ENCODE results near the gene COX19. TPM values are rescaled to one million over a fixed set of nuclear protein-coding genes. Genes with fewer than 3 reads are reported as not detected.

Gene COX19
- total and polyA plus RNA-seq, 2 of the 13 experiments (the other 11 are each of a cell fraction or from before 2014, with no cell fraction given) = 11.5 to 21.7 TPM

GRCh38 chr7:953547-954327, 21.6 kb downstream of the COX19 start (continued):
- TF ChIP-seq, protein P1, sequence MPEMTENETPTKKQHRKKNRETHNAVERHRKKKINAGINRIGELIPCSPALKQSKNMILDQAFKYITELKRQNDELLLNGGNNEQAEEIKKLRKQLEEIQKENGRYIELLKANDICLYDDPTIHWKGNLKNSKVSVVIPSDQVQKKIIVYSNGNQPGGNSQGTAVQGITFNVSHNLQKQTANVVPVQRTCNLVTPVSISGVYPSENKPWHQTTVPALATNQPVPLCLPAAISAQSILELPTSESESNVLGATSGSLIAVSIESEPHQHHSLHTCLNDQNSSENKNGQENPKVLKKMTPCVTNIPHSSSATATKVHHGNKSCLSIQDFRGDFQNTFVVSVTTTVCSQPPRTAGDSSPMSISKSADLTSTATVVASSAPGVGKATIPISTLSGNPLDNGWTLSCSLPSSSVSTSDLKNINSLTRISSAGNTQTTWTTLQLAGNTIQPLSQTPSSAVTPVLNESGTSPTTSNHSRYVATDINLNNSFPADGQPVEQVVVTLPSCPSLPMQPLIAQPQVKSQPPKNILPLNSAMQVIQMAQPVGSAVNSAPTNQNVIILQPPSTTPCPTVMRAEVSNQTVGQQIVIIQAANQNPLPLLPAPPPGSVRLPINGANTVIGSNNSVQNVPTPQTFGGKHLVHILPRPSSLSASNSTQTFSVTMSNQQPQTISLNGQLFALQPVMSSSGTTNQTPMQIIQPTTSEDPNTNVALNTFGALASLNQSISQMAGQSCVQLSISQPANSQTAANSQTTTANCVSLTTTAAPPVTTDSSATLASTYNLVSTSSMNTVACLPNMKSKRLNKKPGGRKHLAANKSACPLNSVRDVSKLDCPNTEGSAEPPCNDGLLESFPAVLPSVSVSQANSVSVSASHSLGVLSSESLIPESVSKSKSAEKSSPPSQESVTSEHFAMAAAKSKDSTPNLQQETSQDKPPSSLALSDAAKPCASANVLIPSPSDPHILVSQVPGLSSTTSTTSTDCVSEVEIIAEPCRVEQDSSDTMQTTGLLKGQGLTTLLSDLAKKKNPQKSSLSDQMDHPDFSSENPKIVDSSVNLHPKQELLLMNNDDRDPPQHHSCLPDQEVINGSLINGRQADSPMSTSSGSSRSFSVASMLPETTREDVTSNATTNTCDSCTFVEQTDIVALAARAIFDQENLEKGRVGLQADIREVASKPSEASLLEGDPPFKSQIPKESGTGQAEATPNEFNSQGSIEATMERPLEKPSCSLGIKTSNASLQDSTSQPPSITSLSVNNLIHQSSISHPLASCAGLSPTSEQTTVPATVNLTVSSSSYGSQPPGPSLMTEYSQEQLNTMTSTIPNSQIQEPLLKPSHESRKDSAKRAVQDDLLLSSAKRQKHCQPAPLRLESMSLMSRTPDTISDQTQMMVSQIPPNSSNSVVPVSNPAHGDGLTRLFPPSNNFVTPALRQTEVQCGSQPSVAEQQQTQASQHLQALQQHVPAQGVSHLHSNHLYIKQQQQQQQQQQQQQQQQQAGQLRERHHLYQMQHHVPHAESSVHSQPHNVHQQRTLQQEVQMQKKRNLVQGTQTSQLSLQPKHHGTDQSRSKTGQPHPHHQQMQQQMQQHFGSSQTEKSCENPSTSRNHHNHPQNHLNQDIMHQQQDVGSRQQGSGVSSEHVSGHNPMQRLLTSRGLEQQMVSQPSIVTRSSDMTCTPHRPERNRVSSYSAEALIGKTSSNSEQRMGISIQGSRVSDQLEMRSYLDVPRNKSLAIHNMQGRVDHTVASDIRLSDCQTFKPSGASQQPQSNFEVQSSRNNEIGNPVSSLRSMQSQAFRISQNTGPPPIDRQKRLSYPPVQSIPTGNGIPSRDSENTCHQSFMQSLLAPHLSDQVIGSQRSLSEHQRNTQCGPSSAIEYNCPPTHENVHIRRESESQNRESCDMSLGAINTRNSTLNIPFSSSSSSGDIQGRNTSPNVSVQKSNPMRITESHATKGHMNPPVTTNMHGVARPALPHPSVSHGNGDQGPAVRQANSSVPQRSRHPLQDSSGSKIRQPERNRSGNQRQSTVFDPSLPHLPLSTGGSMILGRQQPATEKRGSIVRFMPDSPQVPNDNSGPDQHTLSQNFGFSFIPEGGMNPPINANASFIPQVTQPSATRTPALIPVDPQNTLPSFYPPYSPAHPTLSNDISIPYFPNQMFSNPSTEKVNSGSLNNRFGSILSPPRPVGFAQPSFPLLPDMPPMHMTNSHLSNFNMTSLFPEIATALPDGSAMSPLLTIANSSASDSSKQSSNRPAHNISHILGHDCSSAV (CRISPR knock-in tag; IDR thresholded peaks at IDR 0.05; ENCODE audit: borderline replicate concordance) = no peak
- TF ChIP-seq, protein P2, sequence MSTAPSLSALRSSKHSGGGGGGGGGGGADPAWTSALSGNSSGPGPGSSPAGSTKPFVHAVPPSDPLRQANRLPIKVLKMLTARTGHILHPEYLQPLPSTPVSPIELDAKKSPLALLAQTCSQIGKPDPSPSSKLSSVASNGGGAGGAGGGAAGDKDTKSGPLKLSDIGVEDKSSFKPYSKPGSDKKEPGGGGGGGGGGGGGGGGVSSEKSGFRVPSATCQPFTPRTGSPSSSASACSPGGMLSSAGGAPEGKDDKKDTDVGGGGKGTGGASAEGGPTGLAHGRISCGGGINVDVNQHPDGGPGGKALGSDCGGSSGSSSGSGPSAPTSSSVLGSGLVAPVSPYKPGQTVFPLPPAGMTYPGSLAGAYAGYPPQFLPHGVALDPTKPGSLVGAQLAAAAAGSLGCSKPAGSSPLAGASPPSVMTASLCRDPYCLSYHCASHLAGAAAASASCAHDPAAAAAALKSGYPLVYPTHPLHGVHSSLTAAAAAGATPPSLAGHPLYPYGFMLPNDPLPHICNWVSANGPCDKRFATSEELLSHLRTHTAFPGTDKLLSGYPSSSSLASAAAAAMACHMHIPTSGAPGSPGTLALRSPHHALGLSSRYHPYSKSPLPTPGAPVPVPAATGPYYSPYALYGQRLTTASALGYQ (CRISPR knock-in tag; IDR thresholded peaks at IDR 0.05) = no peak
- no peak for TF ChIP-seq MTA3 (CRISPR knock-in tag; IDR thresholded peaks at IDR 0.05)
- TF ChIP-seq RFXANK (CRISPR knock-in tag; IDR thresholded peaks at IDR 0.05) = no peak
- TF ChIP-seq FLYWCH1 (CRISPR knock-in tag; IDR thresholded peaks at IDR 0.05) = no peak
- peak; percentile 52; the same call in 1 of the 2 replicates for TF ChIP-seq ZNF788 (CRISPR knock-in tag; IDR thresholded peaks at IDR 0.05; ENCODE audit: borderline replicate concordance)
- TF ChIP-seq RBM39 (IDR thresholded peaks at IDR 0.05; ENCODE audit: low read depth, low read length, poor library complexity, severe bottlenecking) = no peak
- TF ChIP-seq ZNF20 (CRISPR knock-in tag; IDR thresholded peaks at IDR 0.05) = no peak
- TF ChIP-seq GMEB1 (CRISPR knock-in tag; IDR thresholded peaks at IDR 0.05; ENCODE audit: borderline replicate concordance) = no peak
- no peak for TF ChIP-seq SP2 (CRISPR knock-in tag; IDR thresholded peaks at IDR 0.05)
- no peak for TF ChIP-seq MBNL3 (CRISPR knock-in tag; conservative IDR thresholded peaks at IDR 0.05)
- TF ChIP-seq, protein P3, sequence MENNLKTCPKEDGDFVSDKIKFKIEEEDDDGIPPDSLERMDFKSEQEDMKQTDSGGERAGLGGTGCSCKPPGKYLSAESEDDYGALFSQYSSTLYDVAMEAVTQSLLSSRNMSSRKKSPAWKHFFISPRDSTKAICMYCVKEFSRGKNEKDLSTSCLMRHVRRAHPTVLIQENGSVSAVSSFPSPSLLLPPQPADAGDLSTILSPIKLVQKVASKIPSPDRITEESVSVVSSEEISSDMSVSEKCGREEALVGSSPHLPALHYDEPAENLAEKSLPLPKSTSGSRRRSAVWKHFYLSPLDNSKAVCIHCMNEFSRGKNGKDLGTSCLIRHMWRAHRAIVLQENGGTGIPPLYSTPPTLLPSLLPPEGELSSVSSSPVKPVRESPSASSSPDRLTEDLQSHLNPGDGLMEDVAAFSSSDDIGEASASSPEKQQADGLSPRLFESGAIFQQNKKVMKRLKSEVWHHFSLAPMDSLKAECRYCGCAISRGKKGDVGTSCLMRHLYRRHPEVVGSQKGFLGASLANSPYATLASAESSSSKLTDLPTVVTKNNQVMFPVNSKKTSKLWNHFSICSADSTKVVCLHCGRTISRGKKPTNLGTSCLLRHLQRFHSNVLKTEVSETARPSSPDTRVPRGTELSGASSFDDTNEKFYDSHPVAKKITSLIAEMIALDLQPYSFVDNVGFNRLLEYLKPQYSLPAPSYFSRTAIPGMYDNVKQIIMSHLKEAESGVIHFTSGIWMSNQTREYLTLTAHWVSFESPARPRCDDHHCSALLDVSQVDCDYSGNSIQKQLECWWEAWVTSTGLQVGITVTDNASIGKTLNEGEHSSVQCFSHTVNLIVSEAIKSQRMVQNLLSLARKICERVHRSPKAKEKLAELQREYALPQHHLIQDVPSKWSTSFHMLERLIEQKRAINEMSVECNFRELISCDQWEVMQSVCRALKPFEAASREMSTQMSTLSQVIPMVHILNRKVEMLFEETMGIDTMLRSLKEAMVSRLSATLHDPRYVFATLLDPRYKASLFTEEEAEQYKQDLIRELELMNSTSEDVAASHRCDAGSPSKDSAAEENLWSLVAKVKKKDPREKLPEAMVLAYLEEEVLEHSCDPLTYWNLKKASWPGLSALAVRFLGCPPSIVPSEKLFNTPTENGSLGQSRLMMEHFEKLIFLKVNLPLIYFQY (CRISPR knock-in tag; IDR thresholded peaks at IDR 0.05; ENCODE audit: borderline replicate concordance) = no peak
